IMR-90 (cell line): ENCODE measurements around the gene CCSER2. TPM values are rescaled to one million over a fixed set of nuclear protein-coding genes. Genes with fewer than 3 reads are reported as not detected.

Experiments used
- ATAC-seq: fragments of 200-7000 bp; cut with Tn5 transposase; 2 replicates; pipeline ENCODE4 v1.9.1; 2020; ENCODE audit warnings: low read depth, mild to moderate bottlenecking, moderate library complexity
- BruUV-seq: library from RNA; stranded (reverse); fragments of 400-500 nt; replicated peaks from 2 replicates; lab custom pipeline; 2021; lab: Mats Ljungman, UMichigan
- CTCF ChIA-PET: fragments of 300-600 bp; formaldehyde crosslinking; extraction: SDS; loops from one replicate; lab custom pipeline; 2021; ENCODE audit warnings: antibody characterized with exemption; lab: Yijun Ruan, JAX
- POLR2A ChIA-PET: fragments of 300-600 bp; sonication (Branson Sonifier 250); formaldehyde crosslinking; loops from one replicate; lab custom pipeline; 2022; ENCODE audit warnings: antibody characterized with exemption; ENCODE audit not compliant: unreplicated experiment; lab: Charles Lee
- DNase-seq: peaks from one replicate; pipeline ENCODE4 v3.0.0; 2013
- H2AFZ ChIP-seq: replicated peaks from 2 replicates; pipeline ENCODE3; 2013; ENCODE audit warnings: low read length, mild to moderate bottlenecking; ENCODE audit not compliant: poor library complexity
- H2AK5ac ChIP-seq: 2 replicates; pipeline ENCODE4 v1.6.1; 2013; ENCODE audit warnings: low read depth, low read length, inconsistent platforms
- H2AK9ac ChIP-seq: replicated peaks from 2 replicates; pipeline ENCODE3; 2013; ENCODE audit warnings: mild to moderate bottlenecking, low read depth, low read length, moderate library complexity; ENCODE audit not compliant: poor library complexity
- H2BK120ac ChIP-seq: 2 replicates; pipeline ENCODE4 v1.6.1; 2013; ENCODE audit warnings: low read depth, low read length, inconsistent platforms
- H2BK15ac ChIP-seq: 3 replicates; pipeline ENCODE4 v1.6.1; 2013; ENCODE audit warnings: low read depth, low read length, inconsistent platforms
- H2BK20ac ChIP-seq: 2 replicates; pipeline ENCODE4 v1.6.1; 2013; ENCODE audit warnings: low read depth, mild to moderate bottlenecking, inconsistent platforms, low read length, moderate library complexity
- H2BK5ac ChIP-seq: 2 replicates; pipeline ENCODE4 v1.6.1; 2013; ENCODE audit warnings: mild to moderate bottlenecking, low read depth, low read length, inconsistent platforms; ENCODE audit not compliant: poor library complexity, severe bottlenecking
- H3K14ac ChIP-seq: replicated peaks from 2 replicates; pipeline ENCODE4 v1.6.1; 2013; ENCODE audit warnings: low read depth, low read length, inconsistent platforms
- H3K18ac ChIP-seq: 2 replicates; pipeline ENCODE4 v1.6.1; 2013; ENCODE audit warnings: low read depth, low read length, control low read depth
- H3K23ac ChIP-seq: 2 replicates; pipeline ENCODE4 v1.6.1; 2013; ENCODE audit warnings: low read depth, low read length, inconsistent platforms
- H3K27ac ChIP-seq: 2 replicates; pipeline ENCODE4 v1.5.1; 2013; ENCODE audit warnings: mild to moderate bottlenecking, control low read depth, low read length; ENCODE audit not compliant: insufficient read depth
- H3K27me3 ChIP-seq: 2 replicates; pipeline ENCODE4 v1.6.1; 2013; ENCODE audit warnings: low read length; ENCODE audit not compliant: control insufficient read depth, insufficient read depth
- H3K36me3 ChIP-seq: 2 replicates; pipeline ENCODE4 v1.6.1; 2013; ENCODE audit warnings: low read length, mixed read lengths; ENCODE audit not compliant: control insufficient read depth, insufficient read depth
- H3K4ac ChIP-seq: 2 replicates; pipeline ENCODE4 v1.6.1; 2013; ENCODE audit warnings: low read depth, low read length, inconsistent platforms
- H3K4me1 ChIP-seq: 2 replicates; pipeline ENCODE4 v1.6.1; 2013; ENCODE audit warnings: low read length, mixed read lengths; ENCODE audit not compliant: control insufficient read depth, insufficient read depth
- H3K4me2 ChIP-seq: 2 replicates; pipeline ENCODE4 v1.6.1; 2013; ENCODE audit warnings: low read depth, mild to moderate bottlenecking, control low read depth, low read length, moderate library complexity
- H3K4me3 ChIP-seq: 2 replicates; pipeline ENCODE4 v1.5.1; 2013; ENCODE audit warnings: low read depth, mild to moderate bottlenecking, control low read depth, low read length, moderate library complexity; ENCODE audit not compliant: insufficient read depth
- H3K56ac ChIP-seq: 2 replicates; pipeline ENCODE4 v1.6.1; 2013; ENCODE audit warnings: low read length, inconsistent platforms; ENCODE audit not compliant: insufficient read depth; ENCODE audit errors: extremely low read depth
- H3K79me1 ChIP-seq, 2 experiments: 2 replicates each; pipeline ENCODE4 v1.6.1; 2013; ENCODE audit warnings: low read length in 2 of 2, inconsistent platforms in 1 of 2, low read depth in 1 of 2
- H3K9ac ChIP-seq: 2 replicates; pipeline ENCODE4 v1.6.1; 2013; ENCODE audit warnings: low read depth, low read length, control low read depth
- H3K9me1 ChIP-seq: 2 replicates; pipeline ENCODE4 v1.6.1; 2013; ENCODE audit warnings: low read length, inconsistent platforms; ENCODE audit not compliant: insufficient read depth
- H3K9me3 ChIP-seq: 2 replicates; pipeline ENCODE4 v1.6.1; 2013; ENCODE audit warnings: low read length; ENCODE audit not compliant: control insufficient read depth, insufficient read depth
- H4K20me1 ChIP-seq: 2 replicates; pipeline ENCODE4 v1.6.1; 2013; ENCODE audit warnings: low read length, inconsistent platforms; ENCODE audit not compliant: insufficient read depth
- H4K5ac ChIP-seq: 2 replicates; pipeline ENCODE4 v1.6.1; 2013; ENCODE audit warnings: mild to moderate bottlenecking, low read depth, low read length, control low read depth
- H4K8ac ChIP-seq, 2 experiments: 2 replicates each; pipeline ENCODE4 v1.6.1; 2013; ENCODE audit warnings: low read depth in 2 of 2, low read length in 2 of 2, control low read depth in 1 of 2, inconsistent platforms in 1 of 2
- H4K91ac ChIP-seq: 2 replicates; pipeline ENCODE4 v1.6.1; 2013; ENCODE audit warnings: low read depth, low read length, inconsistent platforms; ENCODE audit not compliant: insufficient read depth
- BHLHE40 ChIP-seq: fragments of 150-350 bp; IDR thresholded peaks from 2 replicates; pipeline ENCODE4 v1.6.1; 2016; ENCODE audit warnings: mild to moderate bottlenecking, low read depth, low read length
- CEBPB ChIP-seq: IDR thresholded peaks from 2 replicates; pipeline ENCODE4 v1.6.1; 2012; ENCODE audit warnings: low read depth, low read length, improper control_type of control experiment
- CHD1 ChIP-seq: IDR thresholded peaks from 2 replicates; pipeline ENCODE4 v1.6.1; 2012; ENCODE audit warnings: low read depth, low read length, improper control_type of control experiment
- FOS ChIP-seq: fragments of 150-350 bp; IDR thresholded peaks from 2 replicates; pipeline ENCODE4 v1.6.1; 2016; ENCODE audit warnings: low read depth, low read length
- MAFK ChIP-seq: IDR thresholded peaks from 2 replicates; pipeline ENCODE4 v1.6.1; 2012; ENCODE audit warnings: low read depth, low read length, improper control_type of control experiment
- MAZ ChIP-seq: IDR thresholded peaks from 2 replicates; pipeline ENCODE4 v1.6.1; 2012; ENCODE audit warnings: low read depth, mild to moderate bottlenecking, low read length, improper control_type of control experiment, moderate library complexity, borderline replicate concordance
- MXI1 ChIP-seq: IDR thresholded peaks from 2 replicates; pipeline ENCODE4 v1.6.1; 2012; ENCODE audit warnings: low read depth, mild to moderate bottlenecking, low read length, moderate library complexity, borderline replicate concordance
- NFE2L2 ChIP-seq: fragments of 150-350 bp; IDR thresholded peaks from 2 replicates; pipeline ENCODE4 v1.6.1; 2016; ENCODE audit warnings: low read depth, mild to moderate bottlenecking, low read length
- POLR2A ChIP-seq: IDR thresholded peaks from 2 replicates; pipeline ENCODE4 v1.6.1; 2012; ENCODE audit warnings: mild to moderate bottlenecking, low read depth, low read length
- RAD21 ChIP-seq: IDR thresholded peaks from 2 replicates; pipeline ENCODE4 v1.6.1; 2012; ENCODE audit warnings: low read length, improper control_type of control experiment
- RCOR1 ChIP-seq: IDR thresholded peaks from 2 replicates; pipeline ENCODE4 v1.6.1; 2012; ENCODE audit warnings: mild to moderate bottlenecking, low read length, improper control_type of control experiment; ENCODE audit not compliant: insufficient replicate concordance
- RFX5 ChIP-seq: IDR thresholded peaks from 2 replicates; pipeline ENCODE4 v1.8.0; 2012; ENCODE audit warnings: low read depth, mild to moderate bottlenecking, low read length, moderate library complexity
- SMC3 ChIP-seq: fragments of 150-350 bp; IDR thresholded peaks from 2 replicates; pipeline ENCODE4 v1.6.1; 2016; ENCODE audit warnings: low read depth, mild to moderate bottlenecking, antibody characterized with exemption, low read length, moderate library complexity
- USF2 ChIP-seq: fragments of 150-350 bp; IDR thresholded peaks from 2 replicates; pipeline ENCODE4 v1.6.1; 2017; ENCODE audit warnings: mild to moderate bottlenecking, antibody characterized with exemption, low read length, low read depth
- WGBS, 2 experiments: methylation state at CpG; one replicate each; pipeline versions ENCODE4 v1.1.5 to v1.1.7; 2013; ENCODE audit warnings: missing lambda C conversion rate in 2 of 2; ENCODE audit not compliant: insufficient read length in 1 of 2; ENCODE audit errors: extremely low coverage in 2 of 2; 5-methylcytosine and 5-hydroxymethylcytosine counted together
- dilution Hi-C: fragments of 300-500 bp; cut with HindIII; formaldehyde crosslinking; loops from one replicate; pipeline ENCODE4 v1.14.3; 2018; ENCODE audit warnings: low sequenced_read_pairs; ENCODE audit not compliant: unreplicated experiment
- in situ Hi-C: fragments of 300-500 bp; cut with MboI; formaldehyde crosslinking; loops from 3 replicates; pipeline ENCODE4 v1.14.3; 2019; ENCODE audit warnings: low sequenced_read_pairs, inconsistent platforms, mixed read lengths
- intact Hi-C: fragments of 100-400 bp; cut with micrococcal nuclease; formaldehyde crosslinking; loops from 2 replicates; pipeline ENCODE4 v1.10.0; 2022
- polyA plus RNA-seq, 3 experiments: library from polyadenylated mRNA; depleted of rRNA; stranded (reverse); fragments of >200 nt; gene quantifications; 2 replicates each; pipeline ENCODE4 v1.2.3, GENCODE V29; 2012; ENCODE audit warnings: low replicate concordance in 1 of 3
- total RNA-seq: library from RNA; depleted of rRNA; stranded (reverse); fragments of >200 nt; gene quantifications from 2 replicates; pipeline ENCODE4 v1.2.3, GENCODE V29; 2012
- TF ChIP-seq, protein P1 (sequence below): conservative IDR thresholded peaks from 2 replicates; pipeline ENCODE4 v1.5.1; 2012; ENCODE audit warnings: mild to moderate bottlenecking, low read depth, low read length, improper control_type of control experiment
- TF ChIP-seq, protein P2 (sequence below): fragments of 150-350 bp; IDR thresholded peaks from 2 replicates; pipeline ENCODE4 v1.6.1; 2016; ENCODE audit warnings: low read depth, mild to moderate bottlenecking, low read length, moderate library complexity, borderline replicate concordance

Gene CCSER2
- total and polyA plus RNA-seq, 2 of the 4 experiments (the other 2 are of a cell fraction) = 20.4 to 31.7 TPM

DNA sequence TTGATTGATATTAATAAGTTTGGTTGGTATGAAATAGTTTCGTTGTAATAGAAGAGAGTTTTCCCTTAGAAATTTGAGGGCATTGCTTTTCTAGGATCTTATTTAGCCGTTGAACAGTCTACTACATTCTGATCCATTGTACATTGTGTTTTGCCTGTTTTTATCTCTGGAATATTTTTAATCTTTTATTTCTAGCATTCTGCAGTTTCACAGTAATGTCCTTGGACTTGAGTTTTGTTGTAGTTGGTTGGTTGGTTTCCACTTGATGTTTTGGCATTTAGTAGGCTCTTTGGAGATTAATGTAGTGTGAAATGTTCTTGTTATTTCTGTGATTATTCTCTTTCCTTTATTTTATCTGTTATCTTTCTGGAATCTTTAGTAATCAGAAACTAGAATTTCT lies 112.4 kb downstream of the CCSER2 start:
- H3K4me3 ChIP-seq = no peak overlapping the region
- H2AK5ac ChIP-seq = no peak overlapping the region
- no peak overlapping the region for H2BK120ac ChIP-seq
- no peak overlapping the region for H3K27ac ChIP-seq
- no peaks in the 10 kb centered on the region for H3K9me1 ChIP-seq
- H3K36me3 ChIP-seq = peaks cover 2% of the 10 kb centered on the region; the same call in 1 of the 2 replicates
- intact Hi-C loops = no loop called here
- H3K79me1 ChIP-seq = peaks cover 5 to 17% of the 10 kb centered on the region in 2 experiments; a peak in 3 of 4 replicates
- no peak overlapping the region for H4K8ac ChIP-seq
- CTCF ChIA-PET = no interaction called here
- H4K91ac ChIP-seq = no peak overlapping the region
- H3K18ac ChIP-seq = no peak overlapping the region
- no peaks in the 10 kb centered on the region for H4K20me1 ChIP-seq
- H3K23ac ChIP-seq = no peak overlapping the region
- H4K5ac ChIP-seq = no peak overlapping the region
- no peak for ATAC-seq
- BruUV-seq = no TSS peak
- H3K4me1 ChIP-seq = no peaks in the 10 kb centered on the region
- no peak overlapping the region for H2BK15ac ChIP-seq
- no peak overlapping the region for H3K56ac ChIP-seq
- no peaks in the 10 kb centered on the region for H3K9me3 ChIP-seq
- dilution Hi-C loops = no loop called here
- no peak for DNase-seq
- no peaks in the 10 kb centered on the region for H3K27me3 ChIP-seq
- H2BK20ac ChIP-seq = no peak overlapping the region
- no peak overlapping the region for H3K14ac ChIP-seq
- no CpG with 5 or more reads among the region's 2 CpGs for WGBS, 2 experiments
- H3K9ac ChIP-seq = no peak overlapping the region
- H2AFZ ChIP-seq = no peak overlapping the region
- in situ Hi-C loops = no loop called here
- no peak overlapping the region for H2AK9ac ChIP-seq
- no peak overlapping the region for H2BK5ac ChIP-seq
- H3K4ac ChIP-seq = no peak overlapping the region
- POLR2A ChIA-PET = no interaction called here
- TF ChIP-seq CEBPB (no peak), MXI1 (no peak), MAZ (no peak), BHLHE40 (no peak), RCOR1 (no peak), RFX5 (no peak), RAD21 (no peak), SMC3 (no peak), POLR2A (no peak), MAFK (no peak), USF2 (no peak), CHD1 (no peak), NFE2L2 (no peak), FOS (no peak)
- TF ChIP-seq, protein P1, sequence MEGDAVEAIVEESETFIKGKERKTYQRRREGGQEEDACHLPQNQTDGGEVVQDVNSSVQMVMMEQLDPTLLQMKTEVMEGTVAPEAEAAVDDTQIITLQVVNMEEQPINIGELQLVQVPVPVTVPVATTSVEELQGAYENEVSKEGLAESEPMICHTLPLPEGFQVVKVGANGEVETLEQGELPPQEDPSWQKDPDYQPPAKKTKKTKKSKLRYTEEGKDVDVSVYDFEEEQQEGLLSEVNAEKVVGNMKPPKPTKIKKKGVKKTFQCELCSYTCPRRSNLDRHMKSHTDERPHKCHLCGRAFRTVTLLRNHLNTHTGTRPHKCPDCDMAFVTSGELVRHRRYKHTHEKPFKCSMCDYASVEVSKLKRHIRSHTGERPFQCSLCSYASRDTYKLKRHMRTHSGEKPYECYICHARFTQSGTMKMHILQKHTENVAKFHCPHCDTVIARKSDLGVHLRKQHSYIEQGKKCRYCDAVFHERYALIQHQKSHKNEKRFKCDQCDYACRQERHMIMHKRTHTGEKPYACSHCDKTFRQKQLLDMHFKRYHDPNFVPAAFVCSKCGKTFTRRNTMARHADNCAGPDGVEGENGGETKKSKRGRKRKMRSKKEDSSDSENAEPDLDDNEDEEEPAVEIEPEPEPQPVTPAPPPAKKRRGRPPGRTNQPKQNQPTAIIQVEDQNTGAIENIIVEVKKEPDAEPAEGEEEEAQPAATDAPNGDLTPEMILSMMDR = no peak
- TF ChIP-seq, protein P2, sequence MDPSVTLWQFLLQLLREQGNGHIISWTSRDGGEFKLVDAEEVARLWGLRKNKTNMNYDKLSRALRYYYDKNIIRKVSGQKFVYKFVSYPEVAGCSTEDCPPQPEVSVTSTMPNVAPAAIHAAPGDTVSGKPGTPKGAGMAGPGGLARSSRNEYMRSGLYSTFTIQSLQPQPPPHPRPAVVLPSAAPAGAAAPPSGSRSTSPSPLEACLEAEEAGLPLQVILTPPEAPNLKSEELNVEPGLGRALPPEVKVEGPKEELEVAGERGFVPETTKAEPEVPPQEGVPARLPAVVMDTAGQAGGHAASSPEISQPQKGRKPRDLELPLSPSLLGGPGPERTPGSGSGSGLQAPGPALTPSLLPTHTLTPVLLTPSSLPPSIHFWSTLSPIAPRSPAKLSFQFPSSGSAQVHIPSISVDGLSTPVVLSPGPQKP = no peak
- H3K4me2 ChIP-seq = no peak overlapping the region
